Measurements from ENCODE around the gene ARSB. TPM values are rescaled to one million over a fixed set of nuclear protein-coding genes. Genes with fewer than 3 reads are reported as not detected.

Gene ARSB
- polyA plus RNA-seq, 2 of the 4 experiments (the other 2 are of a cell fraction): 8.4 to 13.4 TPM

DNA sequence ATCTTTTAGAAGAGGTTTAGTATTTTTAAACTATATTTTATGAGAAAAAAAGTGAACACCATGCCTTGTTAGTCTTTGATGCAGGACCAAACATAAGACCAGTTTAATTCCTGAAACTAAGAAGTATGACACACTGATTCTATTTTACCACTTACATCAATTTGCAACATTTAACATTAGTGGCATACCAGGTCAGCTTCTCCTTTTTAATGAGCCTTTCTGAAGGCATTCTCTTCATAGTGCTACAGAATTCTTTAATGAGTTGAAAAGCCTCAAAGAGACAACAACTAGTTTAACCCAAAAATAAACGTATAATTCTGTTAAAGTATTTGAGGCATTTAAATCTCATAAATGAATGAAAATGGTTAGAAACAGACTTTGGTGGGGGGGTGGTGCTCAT lies 28.2 kb downstream of the ARSB start:
- Histone ChIP-seq H3K4me2 (no peak overlapping the region), H3K4me1 (peaks cover 10% of the 10 kb centered on the region), H3K4me3 (no peak overlapping the region), H3K27ac (no peak overlapping the region), H3K9me3 (no peaks in the 10 kb centered on the region)
- 89% methylated on average over 1 of the region's 1 CpG for WGBS (ENCODE audit: missing lambda C conversion rate)
- ChIA-PET CTCF (no interaction called here), POLR2A (no interaction called here)
- DNase-seq (ENCODE audit: low read depth in 1 of 2, low spot score in 1 of 2): no peak
- no peak for FAIRE-seq
- ATAC-seq: no peak
- no peak for TF ChIP-seq PHF8 (IDR thresholded peaks at IDR 0.05; ENCODE audit: borderline replicate concordance, low read depth)
- no peak for TF ChIP-seq FOSB (CRISPR knock-in tag; IDR thresholded peaks at IDR 0.05)
- TF ChIP-seq TP53 (CRISPR knock-in tag; IDR thresholded peaks at IDR 0.05): no peak
- TF ChIP-seq ESRRA (IDR thresholded peaks at IDR 0.05; ENCODE audit: borderline replicate concordance, low read length): no peak
- TF ChIP-seq MAZ (IDR thresholded peaks at IDR 0.05; ENCODE audit: borderline replicate concordance, low read depth, low read length): no peak
- TF ChIP-seq POLR2AphosphoS2 (conservative IDR thresholded peaks at IDR 0.05; ENCODE audit: low read length): no peak

DNA sequence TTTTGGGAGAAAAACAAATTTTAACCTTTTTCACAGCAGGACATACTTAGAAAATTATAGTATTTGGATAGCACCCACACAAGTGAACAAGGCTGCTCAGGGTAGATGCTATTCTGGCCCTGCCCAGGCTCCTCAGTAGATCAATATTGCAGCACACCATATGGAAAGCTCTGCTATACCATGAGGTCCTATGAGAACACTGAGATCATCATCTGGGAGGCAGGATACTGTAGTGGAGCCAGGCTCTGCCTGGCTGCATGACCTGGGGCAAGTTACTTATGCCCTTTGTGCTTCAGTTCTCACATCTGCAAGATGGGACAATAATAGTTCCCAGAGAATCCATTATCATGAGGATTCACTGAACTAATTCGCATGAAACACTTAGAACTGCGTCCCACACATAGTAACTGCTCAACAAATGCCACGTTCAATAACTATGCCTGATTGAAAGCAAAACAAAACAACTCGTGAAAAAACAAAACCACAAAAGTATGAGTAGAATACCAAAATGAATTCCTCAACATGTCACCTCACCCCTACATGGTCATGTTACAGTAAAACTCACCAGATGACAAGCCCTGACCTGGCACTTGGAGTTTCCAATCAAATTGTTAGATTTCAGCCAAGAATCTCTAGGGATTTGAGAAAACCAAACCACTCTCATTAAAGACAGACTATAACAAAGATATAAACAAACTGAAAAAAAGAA lies 31.9 kb downstream of the ARSB start:
- H3K4me2 ChIP-seq: no peak overlapping the region
- WGBS (ENCODE audit: missing lambda C conversion rate): 89% methylated on average over 4 of the region's 4 CpGs
- no peak overlapping the region for H3K4me3 ChIP-seq
- ChIA-PET CTCF (no interaction called here), POLR2A (no interaction called here)
- ATAC-seq: no peak
- no peak overlapping the region for H3K27ac ChIP-seq
- no peaks in the 10 kb centered on the region for H3K9me3 ChIP-seq
- no peak for DNase-seq (ENCODE audit: low read depth in 1 of 2, low spot score in 1 of 2)
- H3K4me1 ChIP-seq: peaks cover 1% of the 10 kb centered on the region; the same call in 2 of the 3 replicates
- no peak for TF ChIP-seq GATA3 (IDR thresholded peaks at IDR 0.05; ENCODE audit: borderline replicate concordance)
- TF ChIP-seq EHMT2 (IDR thresholded peaks at IDR 0.05; ENCODE audit: low read depth): no peak
- TF ChIP-seq MAFK (IDR thresholded peaks at IDR 0.05; ENCODE audit: partially characterized antibody): no peak
- FAIRE-seq: no peak

DNA sequence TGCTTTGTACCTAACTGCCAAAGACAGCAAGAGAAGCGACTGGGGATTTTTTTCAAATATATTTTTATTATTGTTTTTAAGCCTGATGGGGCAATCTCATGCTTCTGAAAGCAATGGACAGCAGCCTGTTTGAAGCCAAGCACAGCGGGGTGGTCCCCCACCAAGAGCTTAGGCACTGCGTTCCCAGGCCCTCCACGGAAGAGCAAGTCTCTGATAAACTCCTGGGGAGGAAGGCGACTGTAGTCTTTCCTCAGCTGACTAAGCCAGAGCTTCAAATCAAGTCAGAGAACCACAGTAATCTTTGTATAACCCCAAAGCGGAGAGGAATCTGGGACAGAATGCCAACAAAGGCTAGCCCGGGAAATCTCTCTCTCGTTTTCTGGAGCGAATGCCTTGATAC lies 54.4 kb downstream of the ARSB start:
- TF ChIP-seq PHF8 (IDR thresholded peaks at IDR 0.05; ENCODE audit: borderline replicate concordance, low read depth) (no peak), SREBF2 (IDR thresholded peaks at IDR 0.05) (no peak), HDAC2 (IDR thresholded peaks at IDR 0.05) (no peak), FOSL2 (IDR thresholded peaks at IDR 0.05) (no peak), FOSL2 (CRISPR knock-in tag; IDR thresholded peaks at IDR 0.05) (no peak), CEBPB (IDR thresholded peaks at IDR 0.05) (no peak), POLR2AphosphoS2 (conservative IDR thresholded peaks at IDR 0.05; ENCODE audit: low read length) (no peak), EP300 (IDR thresholded peaks at IDR 0.05) (no peak), JUNB (IDR thresholded peaks at IDR 0.05) (no peak), MAZ (IDR thresholded peaks at IDR 0.05; ENCODE audit: borderline replicate concordance, low read depth, low read length) (no peak), SMC3 (IDR thresholded peaks at IDR 0.05) (no peak), CHD4 (IDR thresholded peaks at IDR 0.05; ENCODE audit: borderline replicate concordance) (no peak)
- TF ChIP-seq, protein P1, sequence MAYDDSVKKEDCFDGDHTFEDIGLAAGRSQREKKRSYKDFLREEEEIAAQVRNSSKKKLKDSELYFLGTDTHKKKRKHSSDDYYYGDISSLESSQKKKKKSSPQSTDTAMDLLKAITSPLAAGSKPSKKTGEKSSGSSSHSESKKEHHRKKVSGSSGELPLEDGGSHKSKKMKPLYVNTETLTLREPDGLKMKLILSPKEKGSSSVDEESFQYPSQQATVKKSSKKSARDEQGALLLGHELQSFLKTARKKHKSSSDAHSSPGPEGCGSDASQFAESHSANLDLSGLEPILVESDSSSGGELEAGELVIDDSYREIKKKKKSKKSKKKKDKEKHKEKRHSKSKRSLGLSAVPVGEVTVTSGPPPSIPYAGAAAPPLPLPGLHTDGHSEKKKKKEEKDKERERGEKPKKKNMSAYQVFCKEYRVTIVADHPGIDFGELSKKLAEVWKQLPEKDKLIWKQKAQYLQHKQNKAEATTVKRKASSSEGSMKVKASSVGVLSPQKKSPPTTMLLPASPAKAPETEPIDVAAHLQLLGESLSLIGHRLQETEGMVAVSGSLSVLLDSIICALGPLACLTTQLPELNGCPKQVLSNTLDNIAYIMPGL (CRISPR knock-in tag; IDR thresholded peaks at IDR 0.05; ENCODE audit: borderline replicate concordance): no peak
- TF ChIP-seq, protein P2, sequence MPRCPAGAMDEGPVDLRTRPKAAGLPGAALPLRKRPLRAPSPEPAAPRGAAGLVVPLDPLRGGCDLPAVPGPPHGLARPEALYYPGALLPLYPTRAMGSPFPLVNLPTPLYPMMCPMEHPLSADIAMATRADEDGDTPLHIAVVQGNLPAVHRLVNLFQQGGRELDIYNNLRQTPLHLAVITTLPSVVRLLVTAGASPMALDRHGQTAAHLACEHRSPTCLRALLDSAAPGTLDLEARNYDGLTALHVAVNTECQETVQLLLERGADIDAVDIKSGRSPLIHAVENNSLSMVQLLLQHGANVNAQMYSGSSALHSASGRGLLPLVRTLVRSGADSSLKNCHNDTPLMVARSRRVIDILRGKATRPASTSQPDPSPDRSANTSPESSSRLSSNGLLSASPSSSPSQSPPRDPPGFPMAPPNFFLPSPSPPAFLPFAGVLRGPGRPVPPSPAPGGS (IDR thresholded peaks at IDR 0.05): no peak
- Histone ChIP-seq H3K4me2 (no peak overlapping the region), H3K4me3 (no peak overlapping the region), H3K27ac (no peak overlapping the region), H3K9me3 (no peaks in the 10 kb centered on the region), H3K4me1 (peaks cover 9% of the 10 kb centered on the region)
- DNase-seq (ENCODE audit: low read depth in 1 of 2, low spot score in 1 of 2) (no peak), ATAC-seq (no peak), FAIRE-seq (no peak)
- ChIA-PET POLR2A (no interaction called here), CTCF (interaction anchor here (4.2 kb wide), 1 partner anchor 34 kb away, joined by 15 read pairs; no protein-coding TSS in a partner anchor)
- WGBS (ENCODE audit: missing lambda C conversion rate): 91% methylated on average over 9 of the region's 9 CpGs

All from A549 (cell line).